WI38 (cell line): ENCODE data around the gene TACC3.
"Not testable (repeated sequence)": the region's sequence is repeated elsewhere in the genome, so short reads cannot be mapped to it uniquely, and the experiment has no call there.

Experiments used
- H3K4me3 ChIP-seq: 2 replicates; pipeline ENCODE4 v1.5.1; 2011; ENCODE audit warnings: low read depth, mild to moderate bottlenecking, control low read depth, low read length
- TF ChIP-seq, protein P1 (sequence below): IDR thresholded peaks from 2 replicates; pipeline ENCODE4 v1.5.1; 2012; ENCODE audit warnings: low read depth, mild to moderate bottlenecking, control low read depth, low read length

The TACC3 gene

DNA sequence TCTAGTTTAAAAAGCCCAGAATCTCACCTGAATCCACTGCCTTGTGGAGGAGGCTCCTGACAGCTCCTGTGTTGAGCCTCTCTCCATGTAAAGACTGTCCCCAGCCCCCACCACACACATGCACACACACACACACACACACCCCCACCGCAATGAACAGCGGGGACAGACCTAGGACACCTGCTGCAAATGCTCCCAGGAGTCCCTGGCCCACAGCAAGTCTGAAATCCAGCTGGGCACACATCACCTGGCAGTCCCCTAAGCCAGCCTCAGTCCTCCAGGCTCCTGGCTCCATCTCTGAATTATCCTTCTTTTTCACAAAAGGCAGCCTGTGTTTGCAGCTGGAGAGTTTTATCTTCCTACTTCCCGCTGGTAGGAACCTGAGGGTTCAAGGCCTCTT is 30.6 kb upstream of the TACC3 start:
- TF ChIP-seq, protein P1, sequence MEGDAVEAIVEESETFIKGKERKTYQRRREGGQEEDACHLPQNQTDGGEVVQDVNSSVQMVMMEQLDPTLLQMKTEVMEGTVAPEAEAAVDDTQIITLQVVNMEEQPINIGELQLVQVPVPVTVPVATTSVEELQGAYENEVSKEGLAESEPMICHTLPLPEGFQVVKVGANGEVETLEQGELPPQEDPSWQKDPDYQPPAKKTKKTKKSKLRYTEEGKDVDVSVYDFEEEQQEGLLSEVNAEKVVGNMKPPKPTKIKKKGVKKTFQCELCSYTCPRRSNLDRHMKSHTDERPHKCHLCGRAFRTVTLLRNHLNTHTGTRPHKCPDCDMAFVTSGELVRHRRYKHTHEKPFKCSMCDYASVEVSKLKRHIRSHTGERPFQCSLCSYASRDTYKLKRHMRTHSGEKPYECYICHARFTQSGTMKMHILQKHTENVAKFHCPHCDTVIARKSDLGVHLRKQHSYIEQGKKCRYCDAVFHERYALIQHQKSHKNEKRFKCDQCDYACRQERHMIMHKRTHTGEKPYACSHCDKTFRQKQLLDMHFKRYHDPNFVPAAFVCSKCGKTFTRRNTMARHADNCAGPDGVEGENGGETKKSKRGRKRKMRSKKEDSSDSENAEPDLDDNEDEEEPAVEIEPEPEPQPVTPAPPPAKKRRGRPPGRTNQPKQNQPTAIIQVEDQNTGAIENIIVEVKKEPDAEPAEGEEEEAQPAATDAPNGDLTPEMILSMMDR, result no peak
- H3K4me3 ChIP-seq, result no peak overlapping the region

DNA sequence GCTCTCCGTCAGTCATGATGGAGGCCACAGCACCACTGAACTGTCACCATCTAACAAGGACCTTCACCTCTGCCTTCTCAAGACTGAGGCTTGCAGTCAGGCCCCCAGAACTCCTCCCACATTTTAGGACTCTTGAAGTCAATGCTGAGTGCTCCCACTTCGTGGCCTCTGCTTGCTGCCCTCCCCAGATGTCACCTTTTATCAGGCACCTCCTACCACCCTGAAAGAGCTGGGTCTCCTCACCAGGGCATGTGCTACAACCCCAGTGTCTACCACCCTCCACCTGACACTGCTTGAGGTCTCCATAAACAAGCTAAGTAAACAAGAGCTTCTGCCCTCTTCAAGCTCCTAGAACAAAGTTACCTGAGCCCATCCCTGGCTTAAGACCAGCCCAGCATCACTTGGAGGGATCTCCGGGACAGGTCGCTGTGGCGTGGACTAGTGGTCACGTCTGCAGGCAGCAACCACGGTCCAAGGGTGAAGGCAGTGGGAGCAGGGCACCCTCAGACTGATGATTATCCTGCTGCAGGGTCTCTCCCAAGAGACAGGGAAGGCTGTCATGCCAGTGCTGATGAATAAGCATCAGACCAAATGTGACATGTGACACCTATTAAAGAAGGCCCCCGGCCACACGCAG is 29.5 kb upstream of the TACC3 start:
- no peak overlapping the region for H3K4me3 ChIP-seq

DNA sequence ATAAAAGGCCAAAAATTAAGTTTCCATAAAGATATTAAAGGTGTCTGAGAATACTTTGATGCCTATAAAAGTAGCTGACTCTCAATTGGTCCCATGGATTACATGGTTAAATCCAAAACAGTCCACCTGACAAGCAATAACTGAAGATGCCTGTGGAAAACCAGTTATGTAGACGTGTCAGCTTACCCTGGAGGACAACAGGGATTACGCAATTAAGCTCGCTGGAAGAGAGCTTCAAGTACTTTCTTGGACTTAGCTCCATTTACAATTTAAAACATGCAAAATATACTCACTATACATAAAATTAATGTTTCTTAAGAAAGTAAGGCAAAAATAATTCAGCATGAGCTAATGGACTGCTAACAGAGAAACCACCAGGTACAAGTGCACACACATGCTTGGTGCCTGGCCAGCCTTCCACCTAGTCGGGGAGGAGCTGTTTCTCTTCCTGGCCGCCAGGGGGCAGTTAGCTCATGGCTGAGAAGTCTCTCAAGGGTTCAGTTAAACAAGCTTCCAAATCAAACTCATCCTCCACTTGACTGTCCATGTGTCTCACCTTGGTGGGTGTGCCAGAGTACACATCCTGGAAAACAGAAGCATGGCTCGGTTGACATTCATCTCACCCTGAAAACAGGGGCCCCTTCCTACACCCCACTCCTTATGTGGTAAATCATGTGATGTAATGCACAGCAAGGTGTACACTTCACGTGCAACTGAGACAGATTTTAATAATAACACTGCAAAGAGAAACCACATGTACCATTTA is 28.0 kb upstream of the TACC3 start:
- H3K4me3 ChIP-seq, result no peak overlapping the region
- TF ChIP-seq, protein P1, result peak; percentile 96

More for the DNA sequence above, 29.5 kb upstream of the TACC3 start:
- TF ChIP-seq, protein P1, result no peak

DNA sequence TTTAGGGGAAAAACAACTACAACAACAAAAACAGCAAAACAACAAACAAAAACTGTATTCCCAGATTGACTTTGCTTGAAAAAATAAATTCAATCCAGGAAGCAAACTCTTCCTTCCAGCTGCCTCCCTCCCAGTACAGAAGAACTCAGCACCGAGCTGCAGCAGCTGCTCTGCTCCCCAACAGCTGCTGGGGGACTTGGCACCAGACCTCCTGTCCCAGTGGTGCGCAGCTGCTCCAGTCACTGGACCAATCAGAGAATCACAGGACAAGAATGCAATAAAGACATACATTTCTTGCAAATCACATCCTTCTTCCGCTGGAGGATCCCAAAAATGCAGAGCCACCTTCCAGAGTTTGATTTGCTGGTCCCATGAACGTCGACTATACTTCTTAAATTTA is 25.4 kb upstream of the TACC3 start:
- no peak overlapping the region for H3K4me3 ChIP-seq
- TF ChIP-seq, protein P1, result no peak

DNA sequence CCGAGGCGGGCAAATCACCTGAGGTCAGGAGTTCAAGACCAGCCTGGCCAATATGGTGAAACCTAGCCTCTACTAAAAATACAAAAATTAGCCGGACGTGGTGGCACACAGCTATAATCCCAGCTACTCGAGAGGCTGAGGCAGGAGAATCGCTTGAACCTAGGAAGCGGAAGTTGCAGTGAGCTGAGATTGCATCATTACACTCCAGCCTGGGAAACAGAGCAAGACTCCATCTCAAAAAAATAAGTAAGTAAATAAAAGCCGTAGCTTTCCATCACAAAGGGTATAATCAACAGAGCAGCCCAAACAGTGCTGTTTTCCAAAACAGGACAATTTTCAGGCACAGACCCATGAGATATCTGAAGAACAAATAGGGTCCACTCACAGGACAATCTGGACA is 19.6 kb upstream of the TACC3 start:
- not testable (repeated sequence) for H3K4me3 ChIP-seq

DNA sequence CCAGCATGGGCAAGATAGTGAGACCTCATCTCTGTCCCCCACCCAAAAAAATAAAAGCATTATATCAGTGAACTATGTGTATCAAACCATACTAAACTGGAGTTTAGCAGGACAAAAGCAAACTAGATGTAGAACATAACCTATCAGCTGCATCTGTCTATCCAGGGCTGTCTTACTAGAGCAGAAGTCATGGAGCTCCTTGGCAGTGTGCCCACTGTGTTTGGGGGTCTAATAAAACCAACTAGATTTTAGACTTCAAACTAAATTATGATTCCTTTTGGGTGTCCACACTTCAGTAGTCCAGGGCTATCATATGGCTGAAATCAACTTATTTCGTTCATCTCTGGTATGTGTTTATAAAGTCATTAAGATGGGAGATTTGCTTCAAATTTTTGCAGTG is 17.5 kb upstream of the TACC3 start:
- TF ChIP-seq, protein P1, result no peak
- H3K4me3 ChIP-seq, result no peak overlapping the region

DNA sequence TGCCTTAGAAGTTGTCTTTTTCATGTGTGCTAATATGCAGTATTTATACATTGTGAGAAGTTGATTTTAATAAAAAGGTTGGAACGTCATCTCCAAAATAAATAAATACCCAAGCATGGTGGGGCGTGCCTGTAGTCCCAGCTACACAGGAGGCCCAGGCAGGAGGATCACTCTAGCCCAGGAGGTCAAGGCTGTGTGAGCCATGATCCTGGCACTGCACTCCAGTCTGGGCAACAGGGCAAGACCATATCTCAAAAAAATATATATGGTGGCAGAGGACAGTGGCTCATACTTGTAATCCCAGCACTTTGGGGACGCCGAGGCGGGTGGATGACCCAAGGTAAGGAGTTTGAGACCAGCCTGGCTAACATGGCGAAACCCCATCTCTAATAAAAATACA is 15.6 kb upstream of the TACC3 start:
- TF ChIP-seq, protein P1, result no peak
- no peak overlapping the region for H3K4me3 ChIP-seq
